Stimulated activated CD8-positive, alpha-beta memory T cell treated with anti-CD3 and anti-CD28 coated beads, Interleukin-12 subunit alpha, Interleukin-12 subunit beta, amount 100 ng/mL, for 4 hours (primary cell): ENCODE measurements around the gene KCTD12.
"Not testable (repeated sequence)": the region's sequence is repeated elsewhere in the genome, so short reads cannot be mapped to it uniquely, and the experiment has no call there.

Experiments used
- DNase-seq: peaks from one replicate; pipeline ENCODE4 v3.0.0-alpha.2; 2020; ENCODE audit warnings: low read depth

Gene KCTD12

DNA sequence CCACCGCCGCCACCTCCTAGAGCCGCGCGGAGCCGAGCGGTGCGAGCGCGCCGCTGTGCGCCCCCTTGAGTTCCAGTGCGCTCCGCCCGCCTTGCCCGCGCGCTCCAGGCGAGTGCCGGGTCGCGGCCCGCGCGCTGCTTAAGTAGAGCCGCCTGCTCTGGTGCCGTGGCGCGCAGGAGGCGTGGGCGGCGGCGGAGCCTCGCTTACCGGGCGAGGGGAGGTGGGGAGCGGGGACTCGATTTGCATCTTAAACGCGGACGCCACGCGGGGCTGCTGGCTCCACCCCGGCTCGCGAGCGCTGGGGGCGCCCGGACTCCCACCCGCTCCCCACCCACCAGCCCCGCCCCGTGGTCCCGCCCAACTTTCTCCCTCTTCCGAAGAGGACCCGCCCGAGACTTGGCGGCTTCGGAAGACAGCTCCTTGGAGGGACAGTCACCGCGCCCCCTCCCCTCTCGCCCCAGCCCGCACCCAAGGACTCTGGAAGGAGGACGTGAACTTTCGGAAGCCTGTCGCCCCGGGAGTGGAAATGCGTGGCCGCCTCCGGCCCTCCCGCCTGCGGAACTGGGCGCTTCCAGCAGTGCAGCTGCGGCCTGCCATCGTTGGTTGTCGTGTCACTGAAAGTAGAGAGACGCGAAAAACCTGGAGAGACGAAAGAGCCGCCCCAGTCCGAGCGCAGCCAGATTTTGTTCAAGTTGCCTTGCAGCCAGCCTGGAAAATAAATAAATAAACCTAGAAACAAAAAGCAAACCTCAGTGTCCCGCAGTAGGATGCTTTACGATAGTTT lies at the start of gene KCTD12:
Gene KCTD12, minus strand, starts transcription at position 114 of the 784 bp plus-strand sequence. CDS start 257 bp downstream, outside the sequence.
- DNase-seq: peak; percentile 76

DNA sequence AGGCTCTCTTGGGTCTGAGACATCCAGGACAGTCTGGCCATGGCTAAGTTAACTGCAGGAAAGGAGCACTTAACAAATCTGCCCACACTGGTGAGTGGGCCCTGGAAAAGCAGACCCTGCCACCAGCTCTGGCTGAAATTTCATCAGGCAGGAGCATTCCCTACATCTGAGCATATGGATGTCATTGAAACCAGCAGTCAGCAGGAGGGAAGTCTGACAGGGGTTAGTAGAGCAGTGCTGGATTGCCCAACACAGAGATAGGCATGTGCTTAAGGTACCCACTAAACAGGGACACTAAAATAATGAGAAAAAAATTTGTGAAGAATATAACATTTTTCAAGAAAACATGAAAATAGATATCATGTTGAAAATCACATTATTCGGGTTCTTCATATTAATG lies 48.5 kb upstream of the KCTD12 start:
- DNase-seq: no peak

DNA sequence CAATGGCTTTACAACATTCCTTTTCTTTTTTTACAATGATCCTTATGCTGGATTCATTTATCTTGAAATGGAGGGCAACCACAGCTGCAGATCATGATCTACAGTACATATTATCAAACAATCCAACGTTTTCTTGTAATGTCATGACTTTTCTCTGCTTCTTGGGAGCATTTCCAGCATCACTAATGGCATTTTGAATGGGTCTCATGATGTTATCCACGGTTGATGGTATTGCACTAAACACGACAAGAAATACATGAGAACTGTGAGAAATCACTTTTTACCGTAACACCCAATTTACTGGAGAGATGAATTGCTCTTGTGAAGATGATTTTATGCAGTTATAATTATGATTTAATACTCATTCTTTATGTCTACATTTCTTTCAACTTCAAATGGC lies 45.9 kb upstream of the KCTD12 start:
- DNase-seq: no peak

DNA sequence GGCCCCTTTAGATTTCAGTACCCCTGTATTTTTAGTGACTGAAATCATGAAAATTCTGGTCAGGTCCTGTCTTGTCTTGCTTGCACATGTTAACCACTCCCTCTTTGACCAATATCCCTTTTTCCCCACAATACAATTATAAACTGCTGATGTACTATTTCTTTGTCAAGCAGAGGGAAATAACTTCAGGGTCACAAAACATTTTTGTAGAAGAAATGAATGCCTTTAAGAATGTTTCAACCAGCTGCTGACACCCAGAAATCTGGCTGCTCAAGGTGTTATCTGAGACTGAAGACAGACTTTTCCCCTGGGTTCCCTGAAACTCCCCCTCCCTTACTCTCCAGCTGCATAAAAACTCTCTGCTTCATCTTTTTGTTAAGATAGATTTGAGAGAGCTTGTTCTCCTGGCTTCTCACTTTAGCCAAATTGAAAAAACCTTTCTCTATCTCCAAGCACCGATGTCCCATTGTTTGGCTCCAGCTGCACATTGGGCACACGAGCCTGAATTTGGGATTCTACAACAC lies 43.7 kb upstream of the KCTD12 start:
- DNase-seq: no peak

DNA sequence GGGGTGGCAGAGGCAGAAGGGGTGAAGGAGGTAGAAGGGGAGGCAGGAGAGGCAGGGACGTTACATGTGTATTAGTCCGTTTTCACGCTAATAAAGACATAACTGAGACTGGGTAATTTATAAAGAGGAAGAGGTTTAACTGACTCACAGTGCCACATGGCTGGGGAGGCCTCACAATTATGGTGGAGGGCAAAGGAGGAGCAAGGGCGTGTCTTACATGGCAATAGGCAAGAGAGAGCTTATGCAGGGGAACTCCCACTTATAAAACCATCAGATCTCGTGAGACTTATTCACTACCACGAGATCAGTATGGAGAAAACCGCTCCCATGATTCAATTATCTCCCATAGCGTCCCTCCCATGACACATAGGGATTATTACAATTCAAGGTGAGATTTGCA lies 43.1 kb upstream of the KCTD12 start:
- no peak for DNase-seq

DNA sequence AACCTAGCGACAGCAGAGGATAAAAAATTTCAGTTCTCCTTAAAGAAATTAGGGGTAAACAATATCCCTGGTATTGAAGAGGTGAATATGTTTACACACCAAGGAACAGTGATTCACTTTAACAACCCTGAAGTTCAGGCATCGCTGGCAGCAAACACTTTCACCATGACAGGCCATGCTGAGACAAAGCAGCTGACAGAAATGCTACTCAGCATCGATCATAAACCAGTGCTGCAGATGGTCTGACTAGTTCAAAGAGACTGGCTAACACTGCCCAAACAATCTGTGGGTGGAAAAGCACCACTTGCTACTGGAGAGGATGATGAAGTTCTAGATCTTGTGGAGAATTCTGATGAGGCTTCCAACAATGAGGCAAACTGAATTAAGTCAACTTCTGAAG lies 42.3 kb upstream of the KCTD12 start:
- DNase-seq: no peak

DNA sequence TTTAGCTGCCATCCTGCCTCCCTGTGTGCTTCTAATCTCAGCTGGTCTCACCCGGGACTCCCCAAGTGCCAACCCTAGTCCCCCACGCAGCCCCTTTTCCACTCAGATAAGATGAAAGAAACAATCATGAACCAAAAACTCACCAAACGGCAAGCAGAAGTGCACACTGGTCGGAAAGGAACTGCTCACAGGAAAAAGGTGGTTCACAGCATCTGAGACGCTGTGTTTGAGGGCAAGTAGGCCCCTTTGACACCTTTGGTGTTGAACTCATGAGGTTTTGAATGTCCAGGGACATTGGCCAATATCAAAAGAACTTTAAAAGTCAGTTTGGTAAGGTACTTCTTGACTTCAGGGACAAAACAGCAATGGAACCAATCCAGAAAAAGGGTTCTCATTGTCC lies 41.8 kb upstream of the KCTD12 start:
- DNase-seq: no peak

DNA sequence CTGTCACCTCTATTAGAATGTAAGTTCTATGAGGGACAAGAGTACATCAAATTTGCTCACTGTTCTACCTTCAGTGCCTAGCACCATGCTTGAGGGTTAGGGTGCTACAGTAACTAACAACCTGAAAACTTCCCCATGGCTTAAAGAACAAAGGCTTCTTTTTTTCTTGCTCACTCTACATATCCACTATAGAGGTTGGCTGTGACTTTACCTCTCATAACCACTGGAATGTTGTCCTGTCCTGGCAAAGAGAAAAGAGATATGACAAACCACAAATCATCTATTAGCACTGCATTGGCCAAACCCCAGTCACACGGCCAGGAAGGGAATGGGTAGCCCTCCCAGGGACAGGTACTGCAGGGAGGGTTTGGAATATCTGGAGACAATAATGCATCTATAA lies 38.9 kb upstream of the KCTD12 start:
- no peak for DNase-seq

DNA sequence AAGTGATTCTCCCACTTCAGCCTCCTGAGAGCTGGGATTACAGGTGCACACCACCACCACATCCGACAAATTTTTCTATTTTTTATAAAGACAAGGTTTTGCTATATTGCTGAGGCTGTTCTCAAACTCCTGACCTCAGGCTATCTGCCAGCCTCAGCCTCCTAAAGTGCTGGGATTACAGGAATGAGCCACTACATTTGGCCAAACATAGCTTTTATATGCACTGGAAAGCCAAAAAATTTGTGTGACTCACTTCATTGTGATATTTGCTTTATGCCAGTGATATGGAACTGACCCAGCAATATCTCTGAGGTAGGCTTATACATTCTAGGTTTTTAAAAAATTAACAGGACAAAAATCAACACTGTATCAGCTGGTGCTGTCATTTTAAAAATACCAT lies 35.3 kb upstream of the KCTD12 start:
- no peak for DNase-seq

DNA sequence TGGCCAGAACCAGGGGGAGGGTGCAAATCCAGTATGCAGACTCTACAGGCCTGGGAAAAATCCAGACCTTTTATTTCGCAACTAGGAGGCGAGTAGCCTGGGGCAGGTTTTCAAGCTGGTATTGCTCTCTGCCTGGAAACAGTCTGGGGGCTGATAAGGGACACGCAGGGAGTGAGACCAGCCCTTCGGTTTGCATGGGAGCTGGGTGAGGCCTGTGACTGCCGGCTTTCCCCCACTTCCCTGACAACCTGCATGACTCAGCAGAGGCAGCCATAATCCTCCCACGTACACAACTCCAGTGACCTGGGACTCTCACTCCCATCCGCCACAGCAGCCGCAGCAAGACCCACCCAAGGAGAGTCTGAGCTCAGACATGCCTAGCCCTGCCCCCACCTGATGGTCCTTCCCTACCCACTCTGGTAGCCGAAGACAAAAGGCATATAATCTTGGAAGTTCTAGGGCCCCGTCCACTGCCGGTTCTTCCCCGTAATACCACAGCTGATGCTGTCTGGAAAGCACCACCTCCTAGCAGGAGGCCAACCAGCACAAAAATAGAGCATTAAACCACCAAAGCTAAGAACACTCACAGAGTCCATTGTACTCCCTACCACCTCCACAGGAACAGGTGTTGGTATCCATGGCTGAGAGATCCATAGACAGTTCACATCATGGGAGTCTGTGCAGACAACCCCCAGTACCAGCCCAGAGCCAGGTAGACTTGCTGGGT lies 31.7 kb upstream of the KCTD12 start:
- not testable (repeated sequence) for DNase-seq

DNA sequence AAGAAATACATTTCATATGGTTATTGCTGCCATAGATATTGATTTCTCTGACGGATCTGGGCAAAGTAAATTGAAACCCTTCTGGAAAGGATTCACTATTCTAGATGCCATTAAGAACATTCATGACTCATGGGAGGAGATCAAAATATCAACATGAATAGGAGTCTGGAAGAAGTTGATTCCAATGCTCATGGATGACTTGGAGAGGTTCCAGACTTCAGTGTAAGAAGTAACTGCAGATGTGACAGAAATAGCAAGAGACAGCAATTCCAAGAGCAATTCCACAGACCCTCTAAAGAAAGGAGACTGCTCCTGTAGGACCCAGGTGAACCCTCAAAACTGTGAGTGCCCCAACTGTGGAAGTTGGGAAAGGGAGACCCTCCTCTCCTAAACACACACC lies 30.9 kb upstream of the KCTD12 start:
- DNase-seq: no peak

DNA sequence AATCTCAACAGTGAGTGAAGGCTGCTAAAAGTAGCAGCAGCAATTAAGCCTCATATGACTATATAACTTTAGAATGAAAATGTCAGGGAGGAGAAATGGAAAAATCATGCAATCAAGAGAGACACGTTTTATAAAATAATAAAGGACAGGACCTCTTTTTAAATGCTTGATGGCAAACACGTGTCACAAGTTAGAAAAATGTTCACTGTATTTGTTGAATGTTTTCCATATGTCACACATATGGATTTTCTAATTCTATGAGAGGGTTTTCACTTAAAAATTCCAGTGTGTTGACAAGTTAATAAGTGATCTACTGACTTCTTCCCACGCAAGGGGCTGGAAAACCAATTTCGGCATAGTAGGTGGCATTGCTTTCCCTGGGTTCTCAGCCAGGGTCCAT lies 27.7 kb upstream of the KCTD12 start:
- no peak for DNase-seq

DNA sequence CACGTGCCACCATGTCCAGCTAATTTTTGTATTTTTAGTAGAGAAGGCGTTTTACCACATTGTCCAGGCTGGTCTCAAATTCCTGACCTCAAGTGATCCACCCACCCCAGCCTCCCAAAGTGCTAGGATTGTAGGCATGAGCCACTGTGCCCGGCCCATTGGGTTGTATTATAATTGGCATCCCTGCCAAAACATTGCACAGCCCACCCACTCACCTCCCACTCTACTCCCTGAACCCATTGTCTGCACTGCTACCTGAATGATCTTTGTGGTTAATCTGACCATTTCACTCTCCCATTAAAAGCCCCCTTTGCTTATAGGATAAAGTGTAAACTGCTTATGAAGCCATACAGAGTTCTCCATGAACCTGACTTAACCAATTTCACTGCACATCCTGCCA lies 26.3 kb upstream of the KCTD12 start:
- no peak for DNase-seq

DNA sequence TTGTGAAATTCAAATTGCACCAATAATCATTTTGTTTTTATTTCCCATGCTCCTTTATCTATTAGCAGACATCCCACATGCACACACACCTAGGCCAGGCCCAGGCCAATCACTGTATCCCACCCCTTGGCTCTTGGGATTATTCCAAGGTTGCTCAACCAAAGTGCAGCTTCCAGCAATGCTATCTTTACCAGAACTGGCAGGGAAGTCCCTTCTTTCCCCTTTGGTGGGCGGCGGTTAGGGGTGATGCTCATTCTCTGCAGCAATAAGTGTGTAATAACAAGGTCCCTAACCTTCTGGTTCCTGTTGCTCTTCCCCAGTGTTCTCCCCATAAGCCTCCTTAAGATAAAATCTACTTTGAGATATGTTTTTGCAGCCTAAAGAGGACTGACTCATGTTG lies 18.3 kb upstream of the KCTD12 start:
- DNase-seq: no peak

DNA sequence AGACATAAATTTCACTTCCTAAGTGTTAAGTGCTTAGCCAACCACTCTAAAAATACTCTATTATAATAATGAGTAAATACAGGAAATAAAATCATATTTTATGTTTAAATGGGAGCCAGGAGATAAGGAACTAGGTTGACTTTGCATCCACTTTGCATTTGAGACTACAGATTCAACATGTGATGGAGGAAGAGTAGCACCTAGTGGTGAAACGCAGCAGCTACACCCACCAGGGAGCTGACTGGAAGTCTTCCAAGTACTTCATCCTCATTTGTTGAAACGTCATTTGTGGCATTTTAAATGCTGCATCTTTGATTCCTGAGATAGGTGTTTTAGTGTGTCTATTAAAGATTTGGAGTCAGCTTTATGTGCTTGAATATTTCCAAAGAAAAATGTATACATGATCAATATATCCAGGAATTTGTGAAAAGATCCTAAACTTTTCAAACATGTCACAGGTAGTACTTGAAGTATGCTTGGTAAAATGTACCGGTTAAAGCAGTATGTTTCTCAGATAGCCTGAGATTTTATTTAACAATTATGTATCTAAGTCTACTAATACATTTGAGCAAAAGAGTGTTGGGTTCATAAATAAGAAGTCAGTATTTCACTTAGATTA lies 17.4 kb upstream of the KCTD12 start:
- peak; percentile 29 for DNase-seq

DNA sequence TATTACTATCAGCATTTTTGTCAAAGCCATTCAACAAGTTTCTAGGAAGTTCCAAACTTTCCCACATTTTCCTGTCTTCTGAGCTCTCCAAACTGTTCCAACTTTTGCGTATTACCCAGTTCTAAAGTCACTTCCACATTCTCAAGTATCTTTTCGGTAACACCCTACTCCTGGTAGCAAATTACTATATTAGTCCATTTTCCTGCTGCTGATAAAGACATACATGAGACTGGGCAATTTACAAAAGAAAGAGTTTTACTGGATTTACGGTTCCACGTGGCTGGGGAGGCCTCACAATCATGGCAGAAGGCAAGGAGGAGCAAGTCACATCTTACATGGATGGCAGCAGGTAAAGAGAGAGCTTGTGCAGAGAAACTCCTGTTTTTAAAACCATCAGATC lies 12.9 kb upstream of the KCTD12 start:
- DNase-seq: not testable (repeated sequence)

DNA sequence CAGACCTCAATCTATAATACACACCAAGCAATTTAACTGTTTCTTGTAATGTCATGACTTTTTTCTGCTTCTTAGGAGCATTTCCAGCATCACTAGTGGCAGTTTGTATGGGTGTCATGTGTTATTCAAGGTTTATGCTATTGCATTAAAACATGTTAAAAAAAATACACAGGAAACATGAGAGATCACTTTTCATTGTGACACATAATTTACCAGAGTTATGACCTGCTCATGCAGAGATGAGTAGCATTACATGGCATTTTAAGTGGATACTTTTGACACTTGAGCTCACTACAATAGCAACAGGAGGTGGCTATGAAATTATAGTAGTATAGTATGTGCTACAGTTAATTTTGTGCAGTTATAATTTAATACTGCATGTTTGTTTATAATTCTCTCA lies 11.0 kb upstream of the KCTD12 start:
- not testable (repeated sequence) for DNase-seq

DNA sequence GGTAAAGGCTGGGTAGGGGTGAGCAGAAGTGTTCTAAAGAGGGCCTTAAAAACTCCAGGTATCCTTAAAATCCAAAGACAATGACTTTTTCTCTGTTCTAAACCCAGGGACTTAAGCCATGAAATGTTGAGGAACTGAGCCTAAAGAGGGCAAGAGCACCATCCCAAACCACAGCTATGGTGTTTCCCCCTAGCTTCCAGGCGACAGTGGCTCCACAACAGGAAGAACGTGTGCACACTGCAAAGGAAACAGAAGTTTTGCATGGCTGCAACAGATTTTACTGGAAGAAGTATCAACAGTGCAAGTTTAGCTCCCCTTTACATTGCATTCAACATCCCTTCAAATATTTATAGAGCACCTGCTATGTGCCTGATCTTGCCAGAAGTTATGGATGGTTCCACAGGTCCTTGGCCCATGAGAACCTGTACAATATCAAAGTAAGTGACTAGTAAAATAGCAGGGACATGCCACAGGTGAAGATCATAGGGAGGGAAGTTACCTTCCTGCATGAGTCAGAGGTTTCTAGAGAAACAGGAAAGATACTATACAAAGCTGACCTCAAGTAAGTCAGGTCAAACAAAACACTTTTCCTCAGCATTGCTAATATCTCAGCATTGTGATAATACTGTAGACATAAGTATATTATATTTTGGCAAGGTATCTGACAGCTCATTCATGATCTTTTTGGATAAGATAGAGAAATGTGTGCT lies 8.4 kb upstream of the KCTD12 start:
- no peak for DNase-seq

DNA sequence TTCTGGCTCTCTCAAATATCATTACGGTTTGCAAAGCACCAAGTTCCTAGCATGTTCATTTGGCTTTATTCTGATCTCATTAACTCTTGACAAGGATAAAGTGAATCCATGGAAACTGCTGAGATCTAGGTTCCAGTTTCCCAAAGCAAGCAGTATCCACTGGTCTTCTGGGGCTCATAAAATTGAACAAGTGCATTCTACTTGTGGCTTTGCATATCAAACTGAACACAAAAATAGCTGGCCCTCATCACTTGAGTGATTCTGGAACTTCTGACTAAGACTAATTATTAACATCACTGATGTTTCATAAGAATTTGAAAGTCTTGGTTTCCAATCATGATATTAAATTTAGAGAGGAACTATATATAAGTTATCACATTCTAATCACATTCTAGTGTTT lies 6.3 kb upstream of the KCTD12 start:
- DNase-seq: no peak

DNA sequence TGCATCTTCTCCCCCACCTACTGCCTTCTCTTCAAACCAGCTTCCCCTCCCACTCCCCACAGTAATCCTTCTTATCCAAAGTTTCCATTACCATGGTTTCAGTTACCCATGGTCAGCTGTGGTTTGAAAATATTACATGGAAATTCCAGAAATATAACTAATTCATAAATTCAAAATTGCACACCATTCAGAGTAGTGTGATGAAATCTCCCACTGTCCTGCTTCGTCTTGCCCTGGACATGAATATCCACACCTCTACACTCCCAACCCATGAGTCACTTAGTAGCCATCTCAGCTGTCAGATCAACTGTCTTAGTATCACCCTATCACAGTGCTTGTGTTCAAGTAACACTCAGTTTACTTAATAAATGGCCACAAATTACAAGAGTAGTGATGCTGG lies 3.8 kb upstream of the KCTD12 start:
- no peak for DNase-seq

DNA sequence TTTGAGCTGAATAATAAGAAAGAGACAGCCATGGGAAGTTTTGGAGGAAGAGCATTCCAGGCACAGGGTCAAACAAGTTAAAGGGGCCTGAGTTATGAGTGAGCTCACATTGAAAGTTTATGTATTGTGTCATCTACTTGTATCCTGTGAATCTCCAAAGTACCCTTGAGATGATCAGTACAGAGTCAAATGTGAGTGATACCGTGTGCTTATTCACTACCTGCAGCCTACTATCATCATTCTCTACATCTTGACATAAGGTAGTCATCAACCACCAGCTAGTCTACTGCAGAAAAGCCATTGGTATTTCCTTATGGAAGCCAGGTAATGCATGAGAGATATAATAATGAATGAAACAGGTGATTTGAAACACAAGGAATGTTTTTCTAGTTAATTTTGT lies 3.0 kb upstream of the KCTD12 start:
- no peak for DNase-seq

DNA sequence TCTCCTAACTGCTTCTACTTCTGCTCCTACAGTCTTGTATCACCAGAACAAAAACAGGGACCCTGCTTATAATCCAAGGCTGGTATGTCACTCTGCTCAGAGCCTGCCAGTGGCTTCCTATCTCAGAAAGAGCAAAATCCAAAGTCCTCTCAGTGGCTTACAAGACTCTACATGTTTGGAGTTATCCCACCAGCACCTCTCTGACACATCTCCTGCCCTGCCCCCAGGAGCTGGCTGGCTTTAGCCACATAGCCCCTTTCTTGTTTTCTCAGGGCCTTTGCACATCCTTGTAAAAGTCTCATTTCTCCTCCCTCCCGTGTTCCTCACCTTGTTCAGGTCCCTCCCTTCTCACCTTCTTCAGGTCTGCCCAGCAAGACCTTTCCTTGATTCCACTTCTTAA lies 2.2 kb upstream of the KCTD12 start:
- no peak for DNase-seq
